GM13976 (cell line): ENCODE measurements around the gene CXCR3.
"Not testable (repeated sequence)": the region's sequence is repeated elsewhere in the genome, so short reads cannot be mapped to it uniquely, and the experiment has no call there.

Experiments used
- DNase-seq: peaks from one replicate; pipeline ENCODE4 v3.0.0; 2012; ENCODE audit warnings: low spot score
- CTCF ChIP-seq: IDR thresholded peaks from 2 replicates; pipeline ENCODE4 v1.5.1; 2012; ENCODE audit warnings: borderline replicate concordance, mild to moderate bottlenecking; ENCODE audit not compliant: insufficient read depth; ENCODE audit errors: extremely low read depth, missing control alignments, control extremely low read depth
- in situ Hi-C: fragments of 300-500 bp; cut with MboI; formaldehyde crosslinking; loops from one replicate; pipeline ENCODE4 v1.12.0; 2022; ENCODE audit warnings: low sequenced_read_pairs, mixed read lengths, inconsistent platforms; ENCODE audit not compliant: unreplicated experiment

CXCR3 gene

GRCh38 chrX:71603618-71604017 lies 14.7 kb downstream of the CXCR3 start:
- no peak for TF ChIP-seq CTCF
- in situ Hi-C loops = no loop called here
- no peak for DNase-seq

- in situ Hi-C loops = no loop called here
- no peak for TF ChIP-seq CTCF
Observed at GRCh38 chrX:71599965-71600364, 18.3 kb downstream of the CXCR3 start.

GRCh38 chrX:71593210-71593609 lies 25.1 kb downstream of the CXCR3 start:
- in situ Hi-C loops, DNase-seq: not testable (repeated sequence)

More at GRCh38 chrX:71599965-71600364, 18.3 kb downstream of the CXCR3 start:
- DNase-seq = no peak

- TF ChIP-seq CTCF = no peak
Observed at GRCh38 chrX:71586929-71587328, 31.4 kb downstream of the CXCR3 start.

GRCh38 chrX:71581210-71581609 lies 37.1 kb downstream of the CXCR3 start:
- no peak for TF ChIP-seq CTCF
- no peak for DNase-seq
- in situ Hi-C loops = no loop called here

More at GRCh38 chrX:71586929-71587328, 31.4 kb downstream of the CXCR3 start:
- in situ Hi-C loops = no loop called here
- DNase-seq = no peak

- DNase-seq = peak; percentile 14
- TF ChIP-seq CTCF = no peak
- in situ Hi-C loops = no loop called here
Observed at GRCh38 chrX:71579990-71580380, 38.3 kb downstream of the CXCR3 start.

GRCh38 chrX:71579136-71579989 lies 38.9 kb downstream of the CXCR3 start:
- in situ Hi-C loops = no loop called here
- TF ChIP-seq CTCF = no peak
- peak; percentile 24 for DNase-seq
